Nephron (organoid): ENCODE data around the gene DIP2B.
A peak's percentile ranks its signal among the peaks of the same experiment; 100 is the strongest.

Experiments used
- H3K27ac Mint-ChIP-seq, 3 experiments: 2 replicates each; pipeline ENCODE4 v1.8.0; 2020; ENCODE audit warnings: mixed read lengths in 3 of 3, mild to moderate bottlenecking in 2 of 3, moderate library complexity in 1 of 3
- H3K27me3 Mint-ChIP-seq: 2 replicates; pipeline ENCODE4 v1.8.0; 2021; ENCODE audit warnings: low read depth, mild to moderate bottlenecking, moderate library complexity, mixed read lengths
- H3K36me3 Mint-ChIP-seq: 2 replicates; pipeline ENCODE4 v1.8.0; 2020; ENCODE audit warnings: low read depth, mixed read lengths
- H3K4me1 Mint-ChIP-seq: 2 replicates; pipeline ENCODE4 v1.8.0; 2020; ENCODE audit warnings: mixed read lengths
- H3K4me3 Mint-ChIP-seq, 3 experiments: 2 replicates each; pipeline ENCODE4 v1.8.0; 2020; ENCODE audit warnings: mild to moderate bottlenecking in 3 of 3, mixed read lengths in 3 of 3, moderate library complexity in 2 of 3
- H3K9me3 Mint-ChIP-seq: 2 replicates; pipeline ENCODE4 v1.8.0; 2020; ENCODE audit warnings: mixed read lengths
- CTCF ChIP-seq, 3 experiments: fragments of 200-600 bp; sonication (generic); IDR thresholded peaks; one replicate each; pipeline ENCODE4 v1.5.0; 2021; ENCODE audit warnings: antibody characterized with exemption in 3 of 3; ENCODE audit not compliant: unreplicated experiment in 3 of 3

The DIP2B gene

GRCh38 chr12:50603817-50604639, 99.2 kb downstream of the DIP2B start:
- H3K27me3 Mint-ChIP-seq, result no peaks in the 10 kb centered on the region
- H3K27ac Mint-ChIP-seq, result peak overlapping the region in 2 of 3 experiments; percentile 29 to 47
- H3K4me3 Mint-ChIP-seq, result no peak overlapping the region
- H3K9me3 Mint-ChIP-seq, result no peaks in the 10 kb centered on the region
- H3K36me3 Mint-ChIP-seq, result peaks cover 6% of the 10 kb centered on the region
- TF ChIP-seq CTCF (IDR thresholded peaks at IDR 0.05; ENCODE audit: unreplicated experiment in 3 of 3), result no peak
- peaks cover 30% of the 10 kb centered on the region for H3K4me1 Mint-ChIP-seq

GRCh38 chr12:50604640-50604920, 99.8 kb downstream of the DIP2B start:
- Mint-ChIP-seq H3K9me3 (no peaks in the 10 kb centered on the region), H3K27me3 (no peaks in the 10 kb centered on the region), H3K36me3 (peaks cover 6% of the 10 kb centered on the region), H3K27ac (no peak overlapping the region), H3K4me3 (no peak overlapping the region), H3K4me1 (peaks cover 29% of the 10 kb centered on the region)
- no peak for TF ChIP-seq CTCF (IDR thresholded peaks at IDR 0.05; ENCODE audit: unreplicated experiment in 3 of 3)

GRCh38 chr12:50606675-50607375, 102.0 kb downstream of the DIP2B start:
- H3K27ac Mint-ChIP-seq, result no peak overlapping the region
- peaks cover 6% of the 10 kb centered on the region for H3K36me3 Mint-ChIP-seq
- H3K4me3 Mint-ChIP-seq, result no peak overlapping the region
- no peaks in the 10 kb centered on the region for H3K27me3 Mint-ChIP-seq
- H3K4me1 Mint-ChIP-seq, result peaks cover 25% of the 10 kb centered on the region
- H3K9me3 Mint-ChIP-seq, result no peaks in the 10 kb centered on the region
- no peak for TF ChIP-seq CTCF (IDR thresholded peaks at IDR 0.05; ENCODE audit: unreplicated experiment in 3 of 3)

GRCh38 chr12:50609292-50609874, 104.6 kb downstream of the DIP2B start:
- H3K4me3 Mint-ChIP-seq, result no peak overlapping the region
- peaks cover 15% of the 10 kb centered on the region for H3K4me1 Mint-ChIP-seq
- no peaks in the 10 kb centered on the region for H3K27me3 Mint-ChIP-seq
- no peaks in the 10 kb centered on the region for H3K9me3 Mint-ChIP-seq
- H3K36me3 Mint-ChIP-seq, result peaks cover 6% of the 10 kb centered on the region
- TF ChIP-seq CTCF (IDR thresholded peaks at IDR 0.05; ENCODE audit: unreplicated experiment in 3 of 3), result no peak
- no peak overlapping the region for H3K27ac Mint-ChIP-seq

GRCh38 chr12:50610171-50610570, 105.4 kb downstream of the DIP2B start:
- peak overlapping the region in 1 of 3 experiments; percentile 55 for H3K27ac Mint-ChIP-seq
- no peaks in the 10 kb centered on the region for H3K27me3 Mint-ChIP-seq
- H3K36me3 Mint-ChIP-seq, result peaks cover 5% of the 10 kb centered on the region
- no peaks in the 10 kb centered on the region for H3K9me3 Mint-ChIP-seq
- peaks cover 18% of the 10 kb centered on the region for H3K4me1 Mint-ChIP-seq
- TF ChIP-seq CTCF (IDR thresholded peaks at IDR 0.05; ENCODE audit: unreplicated experiment in 3 of 3), result no peak
- no peak overlapping the region for H3K4me3 Mint-ChIP-seq
